Neural progenitor cell (in vitro differentiated cells): ENCODE data around the gene QRFP. TPM values are rescaled to one million over a fixed set of nuclear protein-coding genes. Genes with fewer than 3 reads are reported as not detected.

Experiments used
- DNase-seq: peaks from one replicate; pipeline ENCODE4 v3.0.0-alpha.2; 2016; ENCODE audit warnings: low spot score
- H2AFZ ChIP-seq: fragments of 200-600 bp; sonication (generic); replicated peaks from 2 replicates; pipeline ENCODE4 v1.6.1; 2016; ENCODE audit warnings: antibody characterized with exemption
- H3F3A ChIP-seq: fragments of 200-600 bp; sonication (generic); 2 replicates; pipeline ENCODE4 v1.6.1; 2016; ENCODE audit warnings: antibody characterized with exemption, low read depth
- H3K27ac ChIP-seq: fragments of 200-600 bp; sonication (generic); 2 replicates; pipeline ENCODE4 v1.5.1; 2016; ENCODE audit warnings: mild to moderate bottlenecking
- H3K27me3 ChIP-seq: fragments of 200-600 bp; sonication (generic); 2 replicates; pipeline ENCODE4 v1.6.1; 2016; ENCODE audit warnings: mild to moderate bottlenecking, moderate library complexity
- H3K36me3 ChIP-seq: fragments of 200-600 bp; sonication (generic); 2 replicates; pipeline ENCODE4 v1.5.1; 2016
- H3K4me1 ChIP-seq: fragments of 200-600 bp; sonication (generic); 2 replicates; pipeline ENCODE4 v1.6.1; 2016; ENCODE audit warnings: mixed run types
- H3K4me2 ChIP-seq: fragments of 200-600 bp; sonication (generic); 2 replicates; pipeline ENCODE4 v1.6.1; 2016
- H3K4me3 ChIP-seq: fragments of 200-600 bp; sonication (generic); 2 replicates; pipeline ENCODE4 v1.5.1; 2016
- H3K79me2 ChIP-seq: fragments of 200-600 bp; sonication (generic); 2 replicates; pipeline ENCODE4 v1.6.1; 2016; ENCODE audit warnings: low read depth
- H3K9ac ChIP-seq: fragments of 200-600 bp; sonication (generic); 2 replicates; pipeline ENCODE4 v1.6.1; 2016
- H3K9me3 ChIP-seq: fragments of 200-600 bp; sonication (generic); 2 replicates; pipeline ENCODE4 v1.5.1; 2016; ENCODE audit warnings: low read depth
- H4K20me1 ChIP-seq: fragments of 200-600 bp; sonication (generic); 2 replicates; pipeline ENCODE4 v1.6.1; 2016; ENCODE audit warnings: low read depth
- H3K27ac Mint-ChIP-seq: 3 replicates; pipeline ENCODE4 v1.8.0; 2021; ENCODE audit warnings: mixed read lengths
- H3K27me3 Mint-ChIP-seq: 2 replicates; pipeline ENCODE4 v1.8.0; 2022; ENCODE audit warnings: low read depth, mild to moderate bottlenecking, inconsistent platforms, moderate library complexity, mixed read lengths; ENCODE audit not compliant: insufficient read depth
- H3K36me3 Mint-ChIP-seq: 3 replicates; pipeline ENCODE4 v1.8.0; 2021; ENCODE audit warnings: mixed read lengths
- H3K4me1 Mint-ChIP-seq: 3 replicates; pipeline ENCODE4 v1.8.0; 2021; ENCODE audit warnings: mixed read lengths
- H3K4me3 Mint-ChIP-seq: 3 replicates; pipeline ENCODE4 v1.8.0; 2021; ENCODE audit warnings: mild to moderate bottlenecking, moderate library complexity, mixed read lengths
- H3K9me3 Mint-ChIP-seq: 3 replicates; pipeline ENCODE4 v1.8.0; 2020; ENCODE audit warnings: mixed read lengths
- CTCF ChIP-seq: fragments of 200-600 bp; sonication (generic); IDR thresholded peaks from 2 replicates; pipeline ENCODE4 v1.5.1; 2017; ENCODE audit warnings: antibody characterized with exemption, mild to moderate bottlenecking
- EZH2 ChIP-seq: fragments of 200-600 bp; sonication (generic); IDR thresholded peaks from 2 replicates; pipeline ENCODE4 v1.6.1; 2017; ENCODE audit warnings: antibody characterized with exemption, mild to moderate bottlenecking, moderate library complexity
- EZH2phosphoT487 ChIP-seq: fragments of 200-600 bp; sonication (generic); IDR thresholded peaks from 2 replicates; pipeline ENCODE4 v1.6.1; 2017; ENCODE audit warnings: antibody characterized with exemption
- total RNA-seq: library from RNA; depleted of rRNA; stranded (reverse); fragments of >200 nt; gene quantifications from 2 replicates; pipeline ENCODE4 v1.2.3, GENCODE V29; 2015; ENCODE audit warnings: low replicate concordance

The QRFP gene
- total RNA-seq, 1 donor from 2014 or later, result not detected

- H4K20me1 ChIP-seq, result peaks cover 93% of the 10 kb centered on the region
- H3K9me3 ChIP-seq, result no peaks in the 10 kb centered on the region
- H3K4me1 Mint-ChIP-seq, result peaks cover 32% of the 10 kb centered on the region
- peaks cover 6% of the 10 kb centered on the region for H3K27me3 Mint-ChIP-seq
- H3K27ac ChIP-seq, result no peak overlapping the region
- H3K27me3 ChIP-seq, result no peaks in the 10 kb centered on the region
- no peak overlapping the region for H3K27ac Mint-ChIP-seq
- no peak overlapping the region for H2AFZ ChIP-seq
- H3K9ac ChIP-seq, result no peak overlapping the region
- TF ChIP-seq EZH2phosphoT487 (no peak), EZH2 (no peak), CTCF (no peak)
- DNase-seq, result no peak
- no peaks in the 10 kb centered on the region for H3K36me3 ChIP-seq
- peaks cover 16% of the 10 kb centered on the region for H3K36me3 Mint-ChIP-seq
- H3F3A ChIP-seq, result peaks cover 29% of the 10 kb centered on the region
- H3K4me3 Mint-ChIP-seq, result no peak overlapping the region
- H3K4me3 ChIP-seq, result no peak overlapping the region
- peaks cover 4% of the 10 kb centered on the region for H3K4me1 ChIP-seq
- no peaks in the 10 kb centered on the region for H3K9me3 Mint-ChIP-seq
- no peak overlapping the region for H3K4me2 ChIP-seq
- H3K79me2 ChIP-seq, result peaks cover 71% of the 10 kb centered on the region
Observed at GRCh38 chr9:130864541-130864940, 32.1 kb downstream of the QRFP start.

GRCh38 chr9:130862747-130863146 is 33.9 kb downstream of the QRFP start:
- Mint-ChIP-seq H3K27me3 (peaks cover 8% of the 10 kb centered on the region), H3K27ac (no peak overlapping the region), H3K9me3 (no peaks in the 10 kb centered on the region), H3K4me1 (peaks cover 40% of the 10 kb centered on the region), H3K4me3 (peak overlapping the region; percentile 6), H3K36me3 (peaks cover 16% of the 10 kb centered on the region)
- DNase-seq, result no peak
- TF ChIP-seq CTCF, result no peak
- no peak for TF ChIP-seq EZH2
- TF ChIP-seq EZH2phosphoT487, result no peak
- H3F3A ChIP-seq, result peaks cover 32% of the 10 kb centered on the region
- H3K9ac ChIP-seq, result no peak overlapping the region
- no peak overlapping the region for H2AFZ ChIP-seq
- H4K20me1 ChIP-seq, result peaks cover 93% of the 10 kb centered on the region
- H3K4me1 ChIP-seq, result peaks cover 4% of the 10 kb centered on the region
- H3K27ac ChIP-seq, result peak overlapping the region; percentile 59
- no peaks in the 10 kb centered on the region for H3K36me3 ChIP-seq
- H3K79me2 ChIP-seq, result peaks cover 68% of the 10 kb centered on the region
- no peaks in the 10 kb centered on the region for H3K27me3 ChIP-seq
- no peak overlapping the region for H3K4me2 ChIP-seq
- no peaks in the 10 kb centered on the region for H3K9me3 ChIP-seq
- no peak overlapping the region for H3K4me3 ChIP-seq

- Histone ChIP-seq H3K27ac (no peak overlapping the region), H3K36me3 (peaks cover 2% of the 10 kb centered on the region), H3K9ac (no peak overlapping the region), H3K4me3 (no peak overlapping the region), H4K20me1 (peaks cover 93% of the 10 kb centered on the region), H3K79me2 (peaks cover 68% of the 10 kb centered on the region), H3F3A (peaks cover 32% of the 10 kb centered on the region), H2AFZ (no peak overlapping the region), H3K4me1 (peaks cover 4% of the 10 kb centered on the region), H3K9me3 (no peaks in the 10 kb centered on the region), H3K4me2 (no peak overlapping the region), H3K27me3 (no peaks in the 10 kb centered on the region)
- Mint-ChIP-seq H3K27ac (peak overlapping the region; percentile 6), H3K4me3 (no peak overlapping the region), H3K9me3 (no peaks in the 10 kb centered on the region), H3K4me1 (peaks cover 40% of the 10 kb centered on the region), H3K27me3 (peaks cover 8% of the 10 kb centered on the region), H3K36me3 (peaks cover 16% of the 10 kb centered on the region)
- TF ChIP-seq CTCF, result no peak
- TF ChIP-seq EZH2phosphoT487, result no peak
- no peak for TF ChIP-seq EZH2
- DNase-seq, result no peak
Observed at GRCh38 chr9:130862217-130862616, 34.4 kb downstream of the QRFP start.
